Activated CD4-positive, alpha-beta T cell treated with anti-CD3 and anti-CD28 coated beads, Interleukin-2, Interleukin-6, amounts not matched to agents 100 ng/mL and 50 ng/mL, durations not matched to agents 16 hours and 8 hours (primary cell): ENCODE data around the gene ARMC3.
"Not testable (repeated sequence)": the region's sequence is repeated elsewhere in the genome, so short reads cannot be mapped to it uniquely, and the experiment has no call there.

Experiments used
- DNase-seq: peaks from one replicate; pipeline ENCODE4 v3.0.0-alpha.2; 2020

ARMC3 gene

GRCh38 chr10:23053036-23053435 is 125.2 kb downstream of the ARMC3 start:
- no peak for DNase-seq

- no peak for DNase-seq
These were observed 127.8 kb downstream of the ARMC3 start for GRCh38 chr10:23055424-23056185.

GRCh38 chr10:23056186-23056579 is 128.3 kb downstream of the ARMC3 start:
- DNase-seq, result no peak

- DNase-seq, result no peak
These were observed 130.5 kb downstream of the ARMC3 start for GRCh38 chr10:23058366-23058765.

GRCh38 chr10:23060918-23061317 is 133.1 kb downstream of the ARMC3 start:
- no peak for DNase-seq

- DNase-seq, result no peak
These were observed 135.5 kb downstream of the ARMC3 start for GRCh38 chr10:23063045-23063972.

- DNase-seq, result no peak
These were observed 136.3 kb downstream of the ARMC3 start for GRCh38 chr10:23063973-23064812.

- not testable (repeated sequence) for DNase-seq
These were observed 136.9 kb downstream of the ARMC3 start for GRCh38 chr10:23064813-23065114.

GRCh38 chr10:23065181-23065948 is 137.5 kb downstream of the ARMC3 start:
- DNase-seq, result no peak

- DNase-seq, result no peak
These were observed 139.5 kb downstream of the ARMC3 start for GRCh38 chr10:23067337-23067736.

GRCh38 chr10:23067939-23068775 is 140.3 kb downstream of the ARMC3 start:
- peak; percentile 76 for DNase-seq

GRCh38 chr10:23069019-23069815 is 141.4 kb downstream of the ARMC3 start:
- DNase-seq, result peak; percentile 68

GRCh38 chr10:23070092-23070912 is 142.4 kb downstream of the ARMC3 start:
- not testable (repeated sequence) for DNase-seq

GRCh38 chr10:23070913-23071218 is 143.0 kb downstream of the ARMC3 start:
- no peak for DNase-seq

GRCh38 chr10:23072593-23072992 is 144.7 kb downstream of the ARMC3 start:
- DNase-seq, result not testable (repeated sequence)

GRCh38 chr10:23073527-23073926 is 145.7 kb downstream of the ARMC3 start:
- DNase-seq, result no peak

GRCh38 chr10:23075672-23076071 is 147.8 kb downstream of the ARMC3 start:
- DNase-seq, result peak; percentile 28

GRCh38 chr10:23078114-23078513 is 150.3 kb downstream of the ARMC3 start:
- no peak for DNase-seq

GRCh38 chr10:23079700-23080099 is 151.8 kb downstream of the ARMC3 start:
- DNase-seq, result no peak

- no peak for DNase-seq
These were observed 152.4 kb downstream of the ARMC3 start for GRCh38 chr10:23080262-23080661.
